GM18868 (cell line): Measurements from ENCODE around the gene PSMC3.

Experiments
- ATAC-seq: cut with Tn5 transposase; IDR thresholded peaks from one replicate; pipeline ENCODE4 v1.9.1; 2021; ENCODE audit warnings: mild to moderate bottlenecking, moderate library complexity; ENCODE audit not compliant: unreplicated experiment

The PSMC3 gene

DNA sequence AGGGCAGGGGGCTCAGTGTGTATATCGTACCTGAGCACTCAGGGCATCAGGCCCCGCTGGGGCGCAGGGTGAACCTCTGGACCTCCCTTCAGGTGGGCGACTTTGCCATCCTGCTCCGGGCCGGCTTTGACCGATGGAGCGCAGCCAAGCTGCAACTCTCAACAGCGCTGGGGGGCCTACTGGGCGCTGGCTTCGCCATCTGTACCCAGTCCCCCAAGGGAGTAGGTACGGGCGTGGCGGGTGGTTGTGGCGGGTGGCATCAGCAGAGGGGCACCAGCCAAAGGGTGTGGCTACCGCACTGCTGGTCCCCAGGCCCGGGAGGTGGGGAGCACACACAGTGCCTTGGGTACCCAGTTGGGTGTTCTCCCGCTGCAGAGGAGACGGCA, 11.6 kb downstream of the PSMC3 start:
- no peak for ATAC-seq

DNA sequence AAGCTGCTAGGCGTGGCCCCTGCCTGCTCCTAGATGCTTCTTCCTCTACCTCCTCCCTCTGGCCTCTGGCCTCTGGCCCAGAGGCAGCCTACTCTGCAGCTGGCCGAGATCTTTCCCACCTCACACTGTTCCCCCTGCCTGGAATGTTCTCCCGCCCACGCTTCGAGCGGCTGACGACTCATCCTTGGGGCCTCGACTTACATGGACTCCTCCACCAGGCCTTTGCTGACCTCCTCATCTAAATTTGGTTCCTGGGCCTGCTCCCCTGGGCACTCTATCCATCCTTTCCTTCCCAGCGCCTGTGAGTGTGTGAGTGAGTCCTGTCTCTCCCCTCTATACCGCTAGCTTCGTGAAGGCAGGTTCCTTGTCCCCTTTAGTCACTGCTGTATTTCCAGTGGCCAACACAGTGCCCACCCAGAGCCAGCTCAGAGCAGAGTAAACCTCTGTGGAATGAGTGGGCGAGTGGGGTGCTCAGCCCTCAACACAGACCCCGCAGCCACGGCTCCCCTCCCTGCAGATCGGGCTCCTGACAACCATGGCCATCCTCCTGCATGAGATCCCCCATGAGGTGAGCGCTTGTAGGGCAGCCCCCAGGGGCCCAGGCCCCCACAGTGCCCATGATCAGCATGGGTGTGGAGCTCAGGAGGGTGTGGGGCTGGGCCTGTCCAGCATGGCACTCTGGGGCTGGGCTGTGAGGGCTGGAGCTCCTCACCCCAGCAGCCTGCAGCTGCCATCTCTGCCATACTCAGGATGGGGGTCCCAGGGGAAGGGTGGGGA, 12.1 kb downstream of the PSMC3 start:
- ATAC-seq: no peak

DNA sequence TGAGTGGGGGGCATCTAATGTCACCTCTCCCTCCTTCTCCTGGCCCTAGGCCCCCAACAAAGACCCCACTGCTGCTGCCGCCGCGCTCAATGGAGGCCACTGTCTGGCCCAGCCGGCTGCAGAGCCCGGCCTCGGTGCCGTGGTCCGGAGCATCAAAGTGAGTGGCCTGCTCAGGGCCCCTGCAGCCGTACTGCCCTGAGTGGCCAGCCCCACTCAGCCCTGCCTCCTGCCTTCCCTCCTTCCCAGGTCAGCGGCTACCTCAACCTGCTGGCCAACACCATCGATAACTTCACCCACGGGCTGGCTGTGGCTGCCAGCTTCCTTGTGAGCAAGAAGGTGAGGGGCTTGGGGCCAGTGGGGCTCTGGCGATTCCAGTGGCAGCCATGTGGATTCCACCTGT, 12.9 kb downstream of the PSMC3 start:
- ATAC-seq: no peak

DNA sequence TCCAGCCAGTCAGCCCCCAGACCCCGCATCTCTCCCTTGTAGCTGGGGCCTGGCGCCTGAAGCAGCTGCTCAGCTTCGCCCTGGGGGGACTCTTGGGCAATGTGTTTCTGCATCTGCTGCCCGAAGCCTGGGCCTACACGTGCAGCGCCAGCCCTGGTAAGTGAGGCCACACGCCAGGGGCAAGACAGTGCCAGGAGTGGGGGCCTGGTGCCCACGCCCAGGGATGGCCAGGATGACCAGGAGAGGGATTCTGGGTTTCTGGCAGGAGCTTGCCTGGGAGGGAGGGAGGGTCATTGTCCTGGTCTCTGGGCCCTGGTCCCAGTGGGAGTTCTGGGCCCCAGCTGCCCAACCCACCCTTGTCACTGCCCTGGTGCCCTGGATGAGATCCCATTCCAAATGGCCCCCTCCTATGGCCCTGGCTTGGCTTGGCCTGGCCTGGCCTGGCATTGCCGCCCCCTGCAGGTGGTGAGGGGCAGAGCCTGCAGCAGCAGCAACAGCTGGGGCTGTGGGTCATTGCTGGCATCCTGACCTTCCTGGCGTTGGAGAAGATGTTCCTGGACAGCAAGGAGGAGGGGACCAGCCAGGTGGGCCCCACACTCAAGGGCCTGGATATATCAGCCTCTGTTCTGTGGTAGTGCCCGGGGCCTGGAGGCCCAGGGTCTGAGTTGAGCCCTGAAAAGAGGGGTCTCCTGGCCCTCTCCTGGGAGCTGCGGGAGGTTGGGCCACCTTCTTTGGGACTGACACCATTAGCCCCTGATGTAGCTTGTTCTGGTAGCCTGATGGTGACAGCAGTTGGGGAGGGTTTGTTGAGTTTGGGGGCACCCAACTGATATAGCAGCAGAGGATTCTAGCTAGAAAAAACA, 14.1 kb downstream of the PSMC3 start:
- no peak for ATAC-seq

GRCh38 chr11:47410370-47411264, 15.6 kb downstream of the PSMC3 start:
- no peak for ATAC-seq

GRCh38 chr11:47409440-47410369, 16.5 kb downstream of the PSMC3 start:
- no peak for ATAC-seq

GRCh38 chr11:47408598-47409439, 17.4 kb downstream of the PSMC3 start:
- ATAC-seq: no peak

DNA sequence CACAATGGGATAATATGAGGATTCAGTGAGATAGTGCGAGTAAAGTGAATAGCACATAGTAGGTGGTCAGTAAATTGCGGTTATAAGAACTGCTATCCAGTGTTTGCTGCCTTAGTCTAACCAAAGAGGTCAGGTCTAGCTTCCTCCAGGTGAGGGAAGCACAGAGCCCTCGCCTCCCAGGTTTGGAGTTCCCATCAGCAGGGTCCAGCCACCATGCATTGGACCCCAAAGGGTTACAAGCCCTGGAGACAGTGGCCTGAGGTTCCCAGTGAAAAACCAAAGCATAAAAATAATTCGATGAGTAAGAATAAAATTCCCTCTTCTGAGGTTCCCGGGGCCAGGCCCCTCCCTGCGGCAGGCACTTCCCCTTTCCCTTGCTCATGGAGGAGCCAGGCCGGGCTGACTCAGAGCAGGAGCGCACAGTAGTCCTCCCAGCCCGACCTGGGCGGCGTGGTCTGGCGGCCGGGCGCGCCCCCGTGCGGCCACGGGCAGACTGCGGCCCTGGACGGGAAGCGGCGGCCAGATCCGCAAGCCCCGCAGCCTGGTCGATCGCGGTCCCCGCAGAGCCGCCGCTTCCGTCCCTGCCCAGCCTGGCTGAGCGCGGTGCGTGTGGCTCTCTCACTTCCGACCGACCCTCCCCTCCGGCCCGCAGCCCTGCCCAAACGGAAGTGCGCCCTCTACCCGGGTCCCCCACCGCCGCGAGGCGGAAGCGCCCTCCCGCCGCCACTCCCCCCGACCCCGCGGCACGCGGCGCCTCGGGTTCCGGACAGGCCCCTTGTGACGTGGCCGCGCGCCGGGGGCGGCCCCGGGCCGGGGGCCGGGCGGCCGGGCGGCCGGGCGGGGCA, 18.3 kb downstream of the PSMC3 start, which contains the start of gene SLC39A13:
Gene SLC39A13, plus strand, starts transcription at position 845 of the 845 bp plus-strand sequence. CDS start 1,505 bp downstream, outside the sequence.
- peak; percentile 83 for ATAC-seq

- ATAC-seq: no peak
These were observed 19.1 kb downstream of the PSMC3 start for GRCh38 chr11:47406896-47407745.

GRCh38 chr11:47403571-47403970, 22.7 kb downstream of the PSMC3 start:
- no peak for ATAC-seq

DNA sequence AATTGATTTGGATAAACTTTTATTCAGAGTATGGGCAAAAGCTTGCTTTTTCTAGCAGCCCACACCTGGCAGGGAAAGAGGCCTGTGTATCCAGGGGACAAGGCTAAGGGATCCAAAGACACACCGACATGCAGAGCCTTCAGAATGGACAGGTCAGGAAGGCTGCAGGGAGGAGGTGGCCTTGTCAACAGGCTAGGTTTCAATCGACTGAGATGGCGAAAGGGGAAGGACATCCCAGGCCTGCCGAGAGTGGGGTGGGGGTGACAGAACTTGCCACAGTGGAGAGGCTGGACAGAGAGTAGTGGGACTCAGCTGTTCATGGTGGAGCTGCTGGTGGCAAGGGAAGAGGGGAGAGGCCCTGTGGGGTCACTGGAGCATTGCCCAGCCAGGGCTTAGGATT, 23.1 kb downstream of the PSMC3 start:
- ATAC-seq: no peak

GRCh38 chr11:47400768-47401279, 25.4 kb downstream of the PSMC3 start:
- ATAC-seq: peak; percentile 54

- ATAC-seq: peak; percentile 55
These were observed 26.1 kb downstream of the PSMC3 start for GRCh38 chr11:47399860-47400767.

DNA sequence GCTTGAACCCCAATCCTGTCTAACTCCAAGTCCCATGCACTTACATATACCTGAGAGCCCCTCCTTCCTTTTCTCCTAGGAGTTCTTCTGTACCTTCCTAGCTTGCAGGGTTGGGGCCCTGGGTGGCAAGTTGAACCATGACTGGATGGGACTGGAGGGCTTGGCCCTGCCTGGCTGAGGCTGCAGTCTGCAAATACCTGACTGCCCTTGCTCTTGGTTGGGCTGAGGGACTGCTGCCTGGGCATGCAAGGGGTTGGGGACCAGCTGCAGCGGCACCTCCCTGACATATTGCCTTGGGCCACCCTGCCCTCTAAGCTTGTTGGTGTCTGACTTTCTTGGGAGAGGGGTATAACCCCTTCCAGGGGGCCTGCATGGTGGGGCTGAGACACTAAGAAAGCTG, 27.7 kb downstream of the PSMC3 start:
- ATAC-seq: no peak

- ATAC-seq: no peak
These were observed 28.2 kb downstream of the PSMC3 start for GRCh38 chr11:47398011-47398410.

- ATAC-seq: no peak
These were observed 30.3 kb downstream of the PSMC3 start for GRCh38 chr11:47396049-47396320.
